ENCODE results near the gene PLA2G4C. TPM values are rescaled to one million over a fixed set of nuclear protein-coding genes. Genes with fewer than 3 reads are reported as not detected.

PLA2G4C gene
- total and polyA plus RNA-seq, 4 donors, result 6.4 to 21.6 (median 10.2) TPM

DNA sequence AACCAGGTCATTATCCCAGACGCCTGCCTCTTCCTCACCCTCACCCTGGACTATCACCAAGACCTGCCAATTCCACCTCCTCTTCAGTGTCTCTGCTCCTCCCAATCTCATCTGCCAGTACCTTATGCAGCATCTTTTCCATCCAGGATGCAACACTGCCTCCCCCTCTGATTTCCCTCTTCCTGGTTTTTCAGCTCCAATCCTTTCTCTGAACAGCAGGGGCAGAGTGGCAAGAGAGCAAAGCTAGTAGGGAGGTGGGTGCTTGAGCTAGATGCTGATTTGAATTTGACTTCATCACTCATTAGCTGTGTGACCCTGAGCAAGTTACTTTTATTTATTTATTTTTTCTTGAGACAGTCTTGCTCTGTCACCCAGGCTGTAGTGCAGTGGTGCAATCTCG lies 41.2 kb downstream of the PLA2G4C start:
- TF ChIP-seq, protein P1, sequence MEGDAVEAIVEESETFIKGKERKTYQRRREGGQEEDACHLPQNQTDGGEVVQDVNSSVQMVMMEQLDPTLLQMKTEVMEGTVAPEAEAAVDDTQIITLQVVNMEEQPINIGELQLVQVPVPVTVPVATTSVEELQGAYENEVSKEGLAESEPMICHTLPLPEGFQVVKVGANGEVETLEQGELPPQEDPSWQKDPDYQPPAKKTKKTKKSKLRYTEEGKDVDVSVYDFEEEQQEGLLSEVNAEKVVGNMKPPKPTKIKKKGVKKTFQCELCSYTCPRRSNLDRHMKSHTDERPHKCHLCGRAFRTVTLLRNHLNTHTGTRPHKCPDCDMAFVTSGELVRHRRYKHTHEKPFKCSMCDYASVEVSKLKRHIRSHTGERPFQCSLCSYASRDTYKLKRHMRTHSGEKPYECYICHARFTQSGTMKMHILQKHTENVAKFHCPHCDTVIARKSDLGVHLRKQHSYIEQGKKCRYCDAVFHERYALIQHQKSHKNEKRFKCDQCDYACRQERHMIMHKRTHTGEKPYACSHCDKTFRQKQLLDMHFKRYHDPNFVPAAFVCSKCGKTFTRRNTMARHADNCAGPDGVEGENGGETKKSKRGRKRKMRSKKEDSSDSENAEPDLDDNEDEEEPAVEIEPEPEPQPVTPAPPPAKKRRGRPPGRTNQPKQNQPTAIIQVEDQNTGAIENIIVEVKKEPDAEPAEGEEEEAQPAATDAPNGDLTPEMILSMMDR (IDR thresholded peaks at IDR 0.05; ENCODE audit: control extremely low read depth, extremely low read depth), result no peak

GRCh38 chr19:48064509-48064908 lies 46.1 kb downstream of the PLA2G4C start:
- ATAC-seq (ENCODE audit: insufficient read depth, low FRiP score) (no peak), DNase-seq (no peak)
- H3K36me3 ChIP-seq (ENCODE audit: control insufficient read depth in 4 of 4, insufficient read depth in 4 of 4, low read length in 4 of 4), result peaks cover 0 to 8% (median 2%) of the 10 kb centered on the region in 4 donors
- TF ChIP-seq, protein P1 (IDR thresholded peaks at IDR 0.05; ENCODE audit: control extremely low read depth, extremely low read depth), result no peak
- H3K9me3 ChIP-seq (ENCODE audit: control insufficient read depth in 4 of 4, insufficient read depth in 3 of 4, low read length in 3 of 4), result no peaks in the 10 kb centered on the region
- no peak overlapping the region for H3K9ac ChIP-seq (ENCODE audit: insufficient read depth in 1 of 2, low read length in 2 of 2)
- H3K27me3 ChIP-seq (ENCODE audit: control insufficient read depth in 3 of 3, insufficient read depth in 3 of 3, low read length in 2 of 3), result peaks cover 0 to 11% (median 5%) of the 10 kb centered on the region in 3 donors
- no peaks in the 10 kb centered on the region for H3K4me1 ChIP-seq (ENCODE audit: control insufficient read depth in 5 of 5, insufficient read depth in 5 of 5, low read length in 5 of 5)
- WGBS, 2 donors, result 80 to 84% methylated on average over 2 of the region's 2 CpGs
- H3K4me3 ChIP-seq, result no peak overlapping the region
- no peak overlapping the region for H3K27ac ChIP-seq (ENCODE audit: low read depth in 1 of 2, low read length in 1 of 2)

More for the DNA sequence above, 41.2 kb downstream of the PLA2G4C start:
- Histone ChIP-seq H3K9me3 (ENCODE audit: control insufficient read depth in 4 of 4, insufficient read depth in 3 of 4, low read length in 3 of 4) (no peaks in the 10 kb centered on the region), H3K36me3 (ENCODE audit: control insufficient read depth in 4 of 4, insufficient read depth in 4 of 4, low read length in 4 of 4) (peaks cover 0 to 5% (median 2%) of the 10 kb centered on the region in 4 donors), H3K27ac (ENCODE audit: low read depth in 1 of 2, low read length in 1 of 2) (no peak overlapping the region), H3K4me1 (ENCODE audit: control insufficient read depth in 5 of 5, insufficient read depth in 5 of 5, low read length in 5 of 5) (no peaks in the 10 kb centered on the region), H3K27me3 (ENCODE audit: control insufficient read depth in 3 of 3, insufficient read depth in 3 of 3, low read length in 2 of 3) (no peaks in the 10 kb centered on the region), H3K4me3 (no peak overlapping the region), H3K9ac (ENCODE audit: insufficient read depth in 1 of 2, low read length in 2 of 2) (no peak overlapping the region)
- 81 to 85% methylated on average over 2 of the region's 2 CpGs for WGBS, 2 donors
- DNase-seq, result no peak
- ATAC-seq (ENCODE audit: insufficient read depth, low FRiP score), result no peak

DNA sequence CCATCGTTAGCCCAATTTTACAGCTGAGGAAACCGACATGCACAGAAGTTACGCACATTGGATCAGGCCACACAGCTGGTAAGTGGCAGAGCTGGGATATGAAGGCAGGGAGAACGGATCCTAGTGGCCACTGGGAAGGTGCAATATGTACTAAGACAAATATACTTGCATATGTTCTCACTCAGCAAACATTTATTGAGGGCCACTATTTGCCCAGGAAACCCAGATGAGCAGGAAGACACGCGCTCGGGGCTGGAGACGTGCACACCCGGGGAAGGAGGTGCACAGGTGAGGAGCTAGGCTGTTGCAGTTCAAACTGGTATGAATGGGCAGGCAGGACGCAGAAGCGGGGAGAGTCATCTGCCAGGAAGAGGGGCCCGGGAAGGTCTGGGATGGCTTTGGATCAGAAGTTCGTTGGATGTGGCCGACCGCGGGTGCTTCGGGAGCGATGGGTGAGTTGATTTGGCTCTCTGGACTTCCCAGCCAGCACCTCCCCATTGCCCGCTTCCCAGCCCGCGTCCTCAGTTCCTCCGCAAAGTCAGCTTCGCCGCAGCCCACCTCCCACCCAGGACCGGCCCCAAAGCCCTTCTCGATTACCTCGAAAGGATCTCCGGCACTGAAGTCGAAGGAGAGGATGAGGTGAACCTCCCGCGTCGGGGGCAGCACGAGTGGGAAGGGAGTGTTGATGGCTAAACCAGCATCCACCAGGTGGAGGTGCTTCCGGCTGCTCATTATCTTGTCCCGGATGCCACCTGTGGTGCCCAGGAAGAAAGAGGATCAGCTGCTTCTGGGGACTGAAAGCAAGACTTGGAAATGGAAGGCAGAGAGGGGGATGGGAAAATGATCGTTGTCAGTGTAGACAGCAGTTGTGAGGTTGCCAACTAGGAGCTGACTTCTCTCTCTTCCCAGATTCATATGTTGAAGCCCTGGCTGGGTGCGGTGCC lies 48.9 kb downstream of the PLA2G4C start:
- Histone ChIP-seq H3K9ac (ENCODE audit: insufficient read depth in 1 of 2, low read length in 2 of 2) (no peak overlapping the region), H3K27ac (ENCODE audit: low read depth in 1 of 2, low read length in 1 of 2) (no peak overlapping the region), H3K27me3 (ENCODE audit: control insufficient read depth in 3 of 3, insufficient read depth in 3 of 3, low read length in 2 of 3) (peaks cover 0 to 11% (median 5%) of the 10 kb centered on the region in 3 donors), H3K4me1 (ENCODE audit: control insufficient read depth in 5 of 5, insufficient read depth in 5 of 5, low read length in 5 of 5) (no peaks in the 10 kb centered on the region), H3K36me3 (ENCODE audit: control insufficient read depth in 4 of 4, insufficient read depth in 4 of 4, low read length in 4 of 4) (peaks cover 0 to 3% (median under 1%) of the 10 kb centered on the region in 4 donors), H3K9me3 (ENCODE audit: control insufficient read depth in 4 of 4, insufficient read depth in 3 of 4, low read length in 3 of 4) (no peaks in the 10 kb centered on the region), H3K4me3 (no peak overlapping the region)
- no peak for DNase-seq
- WGBS, 2 donors, result 49 to 57% methylated on average over 37 of the region's 37 CpGs
- ATAC-seq (ENCODE audit: insufficient read depth, low FRiP score), result no peak
- TF ChIP-seq, protein P1 (IDR thresholded peaks at IDR 0.05; ENCODE audit: control extremely low read depth, extremely low read depth), result no peak
